ENCODE data around the gene STARD9.
"Not testable (repeated sequence)": the region's sequence is repeated elsewhere in the genome, so short reads cannot be mapped to it uniquely, and the experiment has no call there.

The STARD9 gene

DNA sequence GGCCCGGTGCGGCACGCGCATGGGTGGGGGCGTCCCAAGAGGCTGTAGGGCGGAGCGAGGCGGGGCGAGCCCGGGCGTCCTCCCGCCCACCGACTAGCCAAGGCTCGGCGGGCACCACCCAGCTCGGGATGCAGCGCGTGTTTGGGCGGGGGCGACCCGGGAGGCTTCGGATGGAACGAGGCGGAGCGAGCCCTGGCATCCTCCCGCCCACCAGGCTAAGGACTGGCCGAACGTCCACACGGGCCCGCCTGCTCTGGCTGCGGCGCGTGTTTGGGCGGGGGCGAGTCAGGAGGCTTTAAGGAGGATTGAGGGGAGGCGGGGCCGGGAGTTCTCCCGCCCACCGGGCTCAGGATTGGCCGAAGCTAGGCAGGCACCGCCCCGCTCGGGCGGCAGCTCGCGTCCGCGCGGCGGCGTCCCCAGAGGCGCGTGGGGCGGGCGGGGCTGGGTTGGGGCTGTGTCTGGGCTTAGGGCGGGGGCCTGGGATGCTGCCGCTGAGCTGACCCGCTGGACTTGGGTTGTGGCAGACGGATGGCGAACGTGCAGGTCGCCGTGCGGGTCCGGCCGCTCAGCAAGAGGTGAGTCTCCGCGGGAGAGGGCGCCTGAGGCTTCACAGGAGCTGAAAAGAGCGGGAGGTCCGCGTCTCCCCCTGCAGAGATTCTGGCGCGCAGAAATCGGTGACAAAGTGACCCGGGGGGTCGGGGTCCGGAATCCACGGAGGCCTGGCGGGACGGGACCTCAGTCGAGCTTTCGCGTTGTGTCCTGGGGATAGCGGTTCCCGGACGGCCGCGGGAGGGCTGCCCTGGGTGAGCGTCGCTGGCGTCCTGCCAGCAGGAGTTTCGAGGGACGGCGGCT is at the start of gene STARD9:
TSS of gene STARD9 (plus strand) at position 419 of the 852 bp plus-strand sequence. CDS start at position 529, 110 bp downstream.
- DNase-seq, result peak; percentile 97

- no peak for DNase-seq
Observed at GRCh38 chr15:42528970-42529369, 46.4 kb upstream of the STARD9 start.

DNA sequence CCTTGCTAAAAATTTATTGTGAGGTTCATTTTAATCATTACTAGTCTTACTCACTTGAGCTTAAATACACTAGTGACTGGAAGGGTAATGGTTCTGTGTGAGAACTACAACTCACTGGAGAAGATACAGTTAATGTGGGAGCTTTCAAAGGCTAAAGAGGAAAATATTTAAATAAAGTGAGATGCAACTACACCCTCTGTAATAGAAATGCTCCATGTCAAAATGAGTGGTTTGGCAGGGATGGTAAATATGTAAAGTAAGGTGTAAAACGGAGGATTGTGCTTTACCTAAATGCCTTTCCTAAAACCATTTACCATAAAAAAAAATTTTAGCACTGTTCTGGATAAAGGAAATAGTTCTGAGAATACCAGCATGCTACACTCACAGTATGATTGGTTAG is 42.2 kb upstream of the STARD9 start:
- DNase-seq, result no peak

DNA sequence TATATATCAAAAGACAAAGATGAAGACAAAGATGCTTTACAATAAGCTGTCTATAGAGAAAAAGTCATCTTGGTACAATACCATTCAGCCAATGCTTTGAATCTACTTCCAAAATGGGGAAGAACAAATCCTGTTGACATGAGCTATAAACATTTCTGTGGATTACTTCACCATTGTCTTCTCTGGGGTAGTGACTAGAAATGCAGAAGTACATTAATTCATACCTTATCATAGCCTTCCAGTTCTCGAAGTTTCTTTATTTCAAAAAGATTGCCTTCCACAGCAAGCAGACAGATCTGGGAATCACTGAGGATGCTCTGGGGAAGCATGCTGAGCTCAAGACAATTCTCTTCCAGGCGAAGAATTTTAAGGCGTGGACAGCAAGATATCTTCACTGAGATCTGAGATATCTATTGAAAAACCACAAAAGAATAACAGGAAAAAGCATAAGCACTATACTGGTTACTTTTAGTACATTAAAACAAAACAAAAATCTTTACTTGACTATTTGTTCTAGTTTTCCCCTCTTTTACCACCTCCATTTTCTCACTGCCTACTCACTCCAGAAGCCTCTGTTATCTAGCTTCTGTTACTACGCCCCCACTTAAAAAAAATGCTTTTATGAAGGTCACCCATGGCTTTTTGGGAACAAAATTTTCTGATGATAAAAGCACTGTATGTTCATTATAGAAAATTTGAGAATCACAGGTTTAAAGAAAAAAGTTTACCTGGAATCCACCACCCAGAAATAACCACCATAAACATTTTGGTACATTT is 30.4 kb upstream of the STARD9 start:
- no peak for DNase-seq

- DNase-seq, result no peak
Observed at GRCh38 chr15:42547918-42548248, 27.5 kb upstream of the STARD9 start.

GRCh38 chr15:42548249-42549031 is 27.0 kb upstream of the STARD9 start, which contains the start of the genes HAUS2 and LRRC57:
Gene HAUS2, plus strand, starts transcription at chr15:42548838. Its CDS starts 35 bp downstream, at chr15:42548873.
Gene LRRC57, minus strand, starts transcription at chr15:42548793. Its CDS starts 359 bp downstream, at chr15:42548434.
- DNase-seq, result peak; percentile 92

- DNase-seq, result peak; percentile 41
Observed at GRCh38 chr15:42549032-42549491, 26.3 kb upstream of the STARD9 start.

GRCh38 chr15:42549741-42550392 is 25.5 kb upstream of the STARD9 start:
- DNase-seq, result no peak

DNA sequence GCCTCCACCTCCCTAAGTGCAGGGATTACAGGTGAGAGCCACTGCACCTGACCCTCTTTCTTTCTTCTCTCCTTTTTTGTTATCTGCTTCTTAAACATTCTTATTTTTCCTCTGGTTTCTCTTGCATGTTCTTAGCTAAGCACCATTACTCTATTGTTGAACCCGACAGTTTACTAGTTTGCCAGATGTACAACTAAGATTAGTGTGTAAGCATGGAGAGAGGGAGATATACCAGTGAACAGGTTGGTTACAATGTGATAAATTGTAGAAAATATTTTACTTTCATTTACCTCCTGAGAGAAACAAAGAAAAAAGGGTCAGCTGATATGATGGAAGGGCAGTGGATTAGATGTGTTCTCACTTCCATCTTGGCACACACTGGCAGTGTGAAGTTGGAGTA is 21.9 kb upstream of the STARD9 start:
- DNase-seq, result no peak

GRCh38 chr15:42556550-42557207 is 18.7 kb upstream of the STARD9 start:
- DNase-seq, result not testable (repeated sequence)

DNA sequence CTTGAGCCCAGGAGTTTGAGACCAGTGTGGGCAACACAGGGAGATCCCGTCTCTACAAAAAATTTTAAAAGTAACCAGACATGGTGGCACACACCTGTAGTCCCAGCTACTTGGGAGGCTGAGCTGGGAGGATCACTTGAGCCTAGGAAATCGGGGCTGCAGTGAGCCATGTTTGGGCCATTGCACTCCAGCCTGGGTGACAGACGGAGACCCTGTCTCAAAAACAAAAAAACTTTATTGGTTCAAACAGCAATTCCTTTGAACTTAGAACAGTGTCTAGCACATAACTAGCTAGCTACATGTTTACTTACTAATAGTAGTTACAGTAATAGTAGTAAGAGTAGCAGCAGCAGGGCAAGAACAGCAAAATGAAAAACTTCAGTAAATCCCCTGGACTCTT is 16.7 kb upstream of the STARD9 start:
- no peak for DNase-seq

GRCh38 chr15:42576040-42576594 is 711 bp downstream of the STARD9 start:
- no peak for DNase-seq

DNA sequence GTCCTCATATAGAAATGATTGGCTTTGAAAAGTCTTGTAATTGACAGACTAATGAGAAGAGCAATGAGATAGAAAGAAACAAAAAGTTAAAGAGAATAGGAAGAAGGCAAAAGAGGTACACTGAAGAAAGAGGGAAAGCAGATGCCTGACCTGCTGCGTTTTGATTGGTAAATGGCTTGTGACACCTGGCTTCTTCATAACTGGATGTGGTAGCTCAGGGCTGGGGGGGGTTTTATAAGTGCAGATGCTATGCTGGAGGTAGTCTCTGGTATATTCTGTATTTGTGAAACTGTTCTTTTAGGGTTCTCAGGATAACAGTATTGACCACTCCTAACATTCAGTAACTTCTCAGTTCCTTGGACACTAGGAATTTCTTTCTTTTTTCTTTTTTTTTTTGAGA is 1.4 kb downstream of the STARD9 start:
- DNase-seq, result no peak

DNA sequence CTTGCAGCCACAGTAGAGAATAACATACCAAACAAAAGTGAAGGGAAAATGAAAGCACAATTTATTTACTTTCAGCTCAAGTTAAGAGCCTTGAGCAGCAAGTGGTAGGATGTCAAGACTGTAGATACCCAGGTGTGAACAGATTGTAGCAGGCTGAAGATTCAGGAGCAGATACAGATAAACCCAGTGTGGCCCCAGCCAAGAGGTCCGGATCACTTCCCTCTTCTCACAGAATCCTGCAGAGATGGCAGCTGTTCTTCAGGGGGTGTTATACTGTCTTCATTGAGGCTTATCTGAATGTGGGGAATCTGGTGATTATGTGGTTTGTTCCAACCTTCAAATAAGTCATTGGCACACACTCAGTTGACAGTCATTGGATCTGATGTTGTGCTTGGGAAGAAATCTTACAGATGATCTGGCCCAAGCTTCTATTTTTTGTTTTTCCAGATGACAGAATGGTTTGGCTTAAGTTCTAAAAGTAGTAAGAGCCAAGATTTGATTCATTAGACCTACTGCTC is 2.2 kb downstream of the STARD9 start:
- no peak for DNase-seq

- DNase-seq, result no peak
Observed at GRCh38 chr15:42578984-42579537, 3.7 kb downstream of the STARD9 start.

- DNase-seq, result peak; percentile 85
Observed at GRCh38 chr15:42581272-42581730, 5.9 kb downstream of the STARD9 start.

DNA sequence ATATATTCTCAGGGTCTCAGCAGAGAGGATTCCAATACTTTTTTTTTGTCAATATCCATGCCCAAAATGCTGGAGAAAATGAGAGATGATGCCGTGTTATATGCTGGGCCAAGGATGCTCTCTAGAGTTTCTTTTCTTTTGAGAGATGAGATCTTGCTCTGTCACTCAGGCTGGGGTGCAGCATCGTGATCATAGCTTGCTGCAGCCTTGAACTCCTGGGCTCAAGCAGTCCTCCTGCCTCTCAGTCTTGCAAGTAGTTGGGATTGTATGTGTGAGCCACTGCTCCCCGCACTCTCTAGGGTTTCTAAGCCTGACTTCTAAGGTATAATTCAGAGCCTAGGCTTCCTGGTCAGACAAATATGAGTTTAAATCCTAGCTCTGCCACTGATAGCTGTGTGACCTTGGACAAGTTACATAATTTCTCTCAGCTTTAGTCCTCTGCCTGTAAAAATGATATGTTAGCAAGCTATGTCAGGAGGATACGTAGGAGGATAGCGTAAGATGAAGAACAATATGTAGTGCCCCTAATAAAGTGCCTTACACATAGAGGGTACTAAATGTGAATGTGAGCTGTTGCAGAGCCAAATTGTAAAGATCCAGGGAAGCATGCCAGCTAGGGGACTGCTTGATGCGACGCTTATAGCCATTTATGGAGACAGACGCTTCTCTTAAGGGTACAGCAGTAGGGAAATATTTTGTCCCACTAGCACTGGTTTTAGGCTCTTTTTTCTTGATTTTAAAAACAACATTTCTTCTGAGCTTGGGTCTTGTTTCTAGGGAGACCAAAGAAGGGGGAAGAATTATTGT is 7.4 kb downstream of the STARD9 start:
- no peak for DNase-seq

GRCh38 chr15:42584031-42584765 is 8.8 kb downstream of the STARD9 start:
- no peak for DNase-seq

DNA sequence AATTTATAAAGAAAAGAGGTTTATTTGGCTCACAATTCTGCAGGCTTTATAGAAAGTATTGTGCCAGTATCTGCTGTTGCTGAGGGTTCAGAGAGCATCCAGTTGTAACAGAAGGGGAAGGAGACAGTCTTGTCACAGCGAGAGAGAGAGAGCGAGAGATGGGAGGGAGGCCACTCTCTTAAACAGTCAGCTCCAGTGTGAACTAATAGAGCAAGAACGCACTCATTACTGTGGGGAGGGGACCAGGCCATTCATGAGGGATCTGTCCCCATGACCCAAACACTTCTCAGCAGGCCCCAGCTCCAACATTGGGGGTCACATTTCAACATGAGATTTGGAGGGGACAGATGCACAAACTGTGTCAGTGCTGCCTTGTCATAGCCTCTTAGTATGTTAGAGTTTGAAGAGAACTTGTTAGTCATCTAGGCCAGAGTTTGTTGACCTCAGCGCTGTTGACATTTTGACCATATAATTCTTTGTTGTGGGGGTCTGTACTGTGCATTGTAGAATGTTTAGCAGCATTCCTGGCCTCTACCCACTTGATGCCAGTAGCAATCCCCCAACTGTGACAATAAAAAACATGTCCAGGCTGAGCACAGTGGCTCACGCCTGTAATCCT is 15.3 kb downstream of the STARD9 start:
- DNase-seq, result no peak
